ENCODE data around the gene CCDC50.

CCDC50 gene

GRCh38 chr3:191348098-191348497 lies 18.9 kb downstream of the CCDC50 start:
- TF ChIP-seq GATA2 (IDR thresholded peaks at IDR 0.05; ENCODE audit: low read depth, low read length) (no peak), GATA3 (IDR thresholded peaks at IDR 0.05; ENCODE audit: low read depth, low read length) (no peak)

- TF ChIP-seq GATA3 (IDR thresholded peaks at IDR 0.05; ENCODE audit: low read depth, low read length) (no peak), GATA2 (IDR thresholded peaks at IDR 0.05; ENCODE audit: low read depth, low read length) (no peak)
Observed at GRCh38 chr3:191350396-191351090, 21.3 kb downstream of the CCDC50 start.

GRCh38 chr3:191352014-191352413 lies 22.8 kb downstream of the CCDC50 start:
- TF ChIP-seq GATA2 (IDR thresholded peaks at IDR 0.05; ENCODE audit: low read depth, low read length) = no peak
- TF ChIP-seq GATA3 (IDR thresholded peaks at IDR 0.05; ENCODE audit: low read depth, low read length) = no peak

- no peak for TF ChIP-seq GATA2 (IDR thresholded peaks at IDR 0.05; ENCODE audit: low read depth, low read length)
- no peak for TF ChIP-seq GATA3 (IDR thresholded peaks at IDR 0.05; ENCODE audit: low read depth, low read length)
Observed at GRCh38 chr3:191353022-191353777, 24.0 kb downstream of the CCDC50 start.

GRCh38 chr3:191355406-191355805 lies 26.2 kb downstream of the CCDC50 start:
- TF ChIP-seq GATA3 (IDR thresholded peaks at IDR 0.05; ENCODE audit: low read depth, low read length) = no peak
- no peak for TF ChIP-seq GATA2 (IDR thresholded peaks at IDR 0.05; ENCODE audit: low read depth, low read length)

GRCh38 chr3:191356631-191357439 lies 27.6 kb downstream of the CCDC50 start:
- TF ChIP-seq GATA2 (IDR thresholded peaks at IDR 0.05; ENCODE audit: low read depth, low read length) = no peak
- TF ChIP-seq GATA3 (IDR thresholded peaks at IDR 0.05; ENCODE audit: low read depth, low read length) = no peak

- TF ChIP-seq GATA2 (IDR thresholded peaks at IDR 0.05; ENCODE audit: low read depth, low read length) (no peak), GATA3 (IDR thresholded peaks at IDR 0.05; ENCODE audit: low read depth, low read length) (no peak)
Observed at GRCh38 chr3:191357909-191358308, 28.7 kb downstream of the CCDC50 start.

- no peak for TF ChIP-seq GATA3 (IDR thresholded peaks at IDR 0.05; ENCODE audit: low read depth, low read length)
- no peak for TF ChIP-seq GATA2 (IDR thresholded peaks at IDR 0.05; ENCODE audit: low read depth, low read length)
Observed at GRCh38 chr3:191358929-191359328, 29.7 kb downstream of the CCDC50 start.

GRCh38 chr3:191360620-191361019 lies 31.4 kb downstream of the CCDC50 start:
- TF ChIP-seq GATA3 (IDR thresholded peaks at IDR 0.05; ENCODE audit: low read depth, low read length) (no peak), GATA2 (IDR thresholded peaks at IDR 0.05; ENCODE audit: low read depth, low read length) (no peak)

GRCh38 chr3:191361456-191361855 lies 32.3 kb downstream of the CCDC50 start:
- no peak for TF ChIP-seq GATA2 (IDR thresholded peaks at IDR 0.05; ENCODE audit: low read depth, low read length)
- no peak for TF ChIP-seq GATA3 (IDR thresholded peaks at IDR 0.05; ENCODE audit: low read depth, low read length)

- TF ChIP-seq GATA3 (IDR thresholded peaks at IDR 0.05; ENCODE audit: low read depth, low read length) (no peak), GATA2 (IDR thresholded peaks at IDR 0.05; ENCODE audit: low read depth, low read length) (no peak)
Observed at GRCh38 chr3:191362037-191362436, 32.8 kb downstream of the CCDC50 start.

- TF ChIP-seq GATA3 (IDR thresholded peaks at IDR 0.05; ENCODE audit: low read depth, low read length) (no peak), GATA2 (IDR thresholded peaks at IDR 0.05; ENCODE audit: low read depth, low read length) (no peak)
Observed at GRCh38 chr3:191362524-191363090, 33.4 kb downstream of the CCDC50 start.

GRCh38 chr3:191363221-191363620 lies 34.0 kb downstream of the CCDC50 start:
- TF ChIP-seq GATA2 (IDR thresholded peaks at IDR 0.05; ENCODE audit: low read depth, low read length) (no peak), GATA3 (IDR thresholded peaks at IDR 0.05; ENCODE audit: low read depth, low read length) (no peak)

GRCh38 chr3:191366675-191367074 lies 37.5 kb downstream of the CCDC50 start:
- TF ChIP-seq GATA2 (IDR thresholded peaks at IDR 0.05; ENCODE audit: low read depth, low read length) (no peak), GATA3 (IDR thresholded peaks at IDR 0.05; ENCODE audit: low read depth, low read length) (no peak)

Measured in SH-SY5Y (cell line).